Bronchial epithelial cell (primary cell): ENCODE data around the gene ITSN2. TPM values are rescaled to one million over a fixed set of nuclear protein-coding genes. Genes with fewer than 3 reads are reported as not detected.
A peak's percentile ranks its signal among the peaks of the same experiment; 100 is the strongest.

Experiments
- DNase-seq: peaks from one replicate; pipeline ENCODE4 v3.0.0-alpha.2; 2010; ENCODE audit warnings: low read depth
- FAIRE-seq: peaks from 2 replicates; lab custom pipeline; 2011; peaks lifted over from hg19 to GRCh38; lab: Jason Lieb, UNC
- H3K27me3 ChIP-seq: 2 replicates; pipeline ENCODE4 v1.5.1; 2011; ENCODE audit warnings: low read length; ENCODE audit not compliant: control insufficient read depth, insufficient read depth
- H3K36me3 ChIP-seq: 2 replicates; pipeline ENCODE4 v1.5.1; 2011; ENCODE audit warnings: low read length; ENCODE audit not compliant: control insufficient read depth, insufficient read depth
- H3K4me3 ChIP-seq: 2 replicates; pipeline ENCODE4 v1.5.1; 2011; ENCODE audit warnings: mild to moderate bottlenecking, low read depth, low read length, control low read depth
- total RNA-seq: library from RNA; depleted of rRNA; stranded (reverse); fragments of >200 nt; gene quantifications from 2 replicates; pipeline ENCODE4 v1.2.1, GENCODE V29; 2014
- TF ChIP-seq, protein P1 (sequence below): IDR thresholded peaks from 2 replicates; pipeline ENCODE4 v1.5.1; 2011; ENCODE audit warnings: mild to moderate bottlenecking, moderate library complexity, low read length, control low read depth, inconsistent platforms; ENCODE audit not compliant: insufficient read depth, severe bottlenecking

The ITSN2 gene
- total RNA-seq, 1 donor from 2014 or later, result 26.3 TPM

- TF ChIP-seq, protein P1, sequence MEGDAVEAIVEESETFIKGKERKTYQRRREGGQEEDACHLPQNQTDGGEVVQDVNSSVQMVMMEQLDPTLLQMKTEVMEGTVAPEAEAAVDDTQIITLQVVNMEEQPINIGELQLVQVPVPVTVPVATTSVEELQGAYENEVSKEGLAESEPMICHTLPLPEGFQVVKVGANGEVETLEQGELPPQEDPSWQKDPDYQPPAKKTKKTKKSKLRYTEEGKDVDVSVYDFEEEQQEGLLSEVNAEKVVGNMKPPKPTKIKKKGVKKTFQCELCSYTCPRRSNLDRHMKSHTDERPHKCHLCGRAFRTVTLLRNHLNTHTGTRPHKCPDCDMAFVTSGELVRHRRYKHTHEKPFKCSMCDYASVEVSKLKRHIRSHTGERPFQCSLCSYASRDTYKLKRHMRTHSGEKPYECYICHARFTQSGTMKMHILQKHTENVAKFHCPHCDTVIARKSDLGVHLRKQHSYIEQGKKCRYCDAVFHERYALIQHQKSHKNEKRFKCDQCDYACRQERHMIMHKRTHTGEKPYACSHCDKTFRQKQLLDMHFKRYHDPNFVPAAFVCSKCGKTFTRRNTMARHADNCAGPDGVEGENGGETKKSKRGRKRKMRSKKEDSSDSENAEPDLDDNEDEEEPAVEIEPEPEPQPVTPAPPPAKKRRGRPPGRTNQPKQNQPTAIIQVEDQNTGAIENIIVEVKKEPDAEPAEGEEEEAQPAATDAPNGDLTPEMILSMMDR, result peak; percentile 20
- peak; percentile 32 for DNase-seq
- no peaks in the 10 kb centered on the region for H3K27me3 ChIP-seq
- no peak for FAIRE-seq
- H3K36me3 ChIP-seq, result no peaks in the 10 kb centered on the region
- H3K4me3 ChIP-seq, result no peak overlapping the region
Observed at GRCh38 chr2:24228470-24228869, 131.9 kb downstream of the ITSN2 start.

DNA sequence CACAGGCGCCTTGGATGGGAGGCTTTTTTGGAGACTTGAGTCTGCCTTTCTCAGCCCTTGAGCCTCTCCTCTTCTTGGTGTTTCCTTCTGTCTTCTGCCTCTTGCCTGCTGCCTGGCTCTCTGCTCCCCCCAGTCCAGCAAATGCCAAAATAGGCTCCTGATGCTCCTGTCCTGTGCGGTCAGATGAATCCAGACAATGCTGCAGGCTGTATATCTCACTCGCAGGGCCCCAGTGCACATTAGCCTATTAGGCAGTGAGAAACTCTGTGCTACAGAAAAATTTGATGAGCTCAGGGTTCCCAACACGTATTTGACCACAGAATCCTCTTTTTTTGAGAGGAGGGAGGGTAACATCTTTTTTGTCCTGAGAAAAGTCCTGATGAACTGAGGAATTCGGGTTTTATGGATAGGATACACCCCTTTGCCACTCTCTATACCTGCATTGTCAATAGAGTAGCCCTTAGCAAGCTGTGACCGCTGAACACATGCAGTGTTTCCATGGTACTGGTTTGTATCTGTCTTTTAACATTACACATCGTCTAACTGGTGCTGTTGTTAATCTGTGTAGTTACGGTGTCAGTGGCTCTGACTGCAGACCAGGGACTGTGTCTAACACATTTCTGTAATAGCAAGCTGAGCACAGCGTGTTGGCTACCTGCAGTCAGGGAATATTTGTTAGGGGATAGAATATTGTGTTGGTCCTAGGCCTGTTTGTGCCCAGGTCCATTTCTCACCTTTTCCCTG, 134.7 kb downstream of the ITSN2 start:
- FAIRE-seq, result no peak
- TF ChIP-seq, protein P1, result no peak

GRCh38 chr2:24222946-24223345, 137.4 kb downstream of the ITSN2 start:
- no peak for FAIRE-seq
- Histone ChIP-seq H3K27me3 (no peaks in the 10 kb centered on the region), H3K4me3 (no peak overlapping the region), H3K36me3 (no peaks in the 10 kb centered on the region)
- no peak for DNase-seq
- TF ChIP-seq, protein P1, result no peak

More for the DNA sequence above, 134.7 kb downstream of the ITSN2 start:
- no peaks in the 10 kb centered on the region for H3K27me3 ChIP-seq
- no peak for DNase-seq
- H3K4me3 ChIP-seq, result no peak overlapping the region
- no peaks in the 10 kb centered on the region for H3K36me3 ChIP-seq

GRCh38 chr2:24221343-24222050, 138.8 kb downstream of the ITSN2 start:
- H3K4me3 ChIP-seq, result no peak overlapping the region
- no peaks in the 10 kb centered on the region for H3K27me3 ChIP-seq
- TF ChIP-seq, protein P1, result no peak
- no peak for DNase-seq
- no peaks in the 10 kb centered on the region for H3K36me3 ChIP-seq
- no peak for FAIRE-seq

- no peaks in the 10 kb centered on the region for H3K27me3 ChIP-seq
- DNase-seq (no peak), FAIRE-seq (peak; percentile 28)
- no peak overlapping the region for H3K4me3 ChIP-seq
- no peaks in the 10 kb centered on the region for H3K36me3 ChIP-seq
- TF ChIP-seq, protein P1, result no peak
Observed at GRCh38 chr2:24220554-24221291, 139.6 kb downstream of the ITSN2 start.
